NOMO-1 treated with DMSO at 0.1 percent for 48 hours (cell line): ENCODE measurements around the gene ZNF235.
"Not testable (repeated sequence)": the region's sequence is repeated elsewhere in the genome, so short reads cannot be mapped to it uniquely, and the experiment has no call there.

Source experiments
- DNase-seq: peaks from one replicate; lab custom pipeline; 2025; ENCODE audit not compliant: unreplicated experiment; lab: John Stamatoyannopoulos, UW

The ZNF235 gene

DNA sequence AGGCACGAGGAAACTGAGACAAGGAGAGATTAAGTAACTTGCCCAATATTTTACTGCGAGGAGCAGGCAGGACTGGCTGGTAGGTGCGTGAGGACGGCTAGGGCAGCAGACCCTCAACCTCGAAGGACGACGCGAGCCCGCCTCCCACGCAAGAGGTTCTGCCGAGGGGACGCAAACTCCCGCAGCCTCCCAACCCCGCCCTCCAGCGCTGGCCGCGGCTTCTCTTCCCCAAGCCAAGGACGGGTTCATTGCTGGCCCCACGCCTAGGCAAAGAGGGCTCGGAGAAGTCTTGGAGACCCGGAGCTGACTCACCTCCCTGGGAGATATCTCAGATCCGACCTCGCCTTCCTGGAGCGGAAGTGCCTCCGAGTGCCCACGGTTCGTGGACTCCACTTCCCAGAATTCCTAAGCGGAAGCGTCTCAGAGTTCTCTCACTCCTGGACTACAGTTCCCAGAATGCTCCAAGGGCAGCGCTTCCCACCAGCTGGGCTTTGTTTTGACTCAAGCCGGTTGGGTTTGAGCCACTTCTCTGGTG is at the start of gene ZNF235:
Gene ZNF235 (minus strand): TSS at position 367 of the 535 bp plus-strand sequence. CDS start 1,621 bp downstream, outside the sequence.
- peak; percentile 87 for DNase-seq

DNA sequence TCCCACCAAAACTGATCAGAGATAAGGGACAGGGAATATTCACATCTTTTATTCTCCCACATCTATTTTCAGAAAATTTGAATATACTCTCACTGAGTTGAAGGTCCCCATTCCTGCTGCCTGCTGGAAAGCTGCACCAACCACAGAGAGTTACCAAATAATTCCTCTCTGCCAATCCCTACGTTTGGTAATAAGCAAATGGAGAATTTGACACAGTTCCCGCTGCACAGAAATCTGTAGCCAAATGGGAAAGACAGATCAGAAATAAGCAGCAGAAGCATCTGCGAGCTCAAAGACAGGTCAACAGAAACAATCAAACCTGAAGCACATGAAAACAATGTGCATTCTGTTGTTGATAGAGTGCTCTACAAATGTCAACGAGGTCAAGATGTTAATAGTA is 41.7 kb upstream of the ZNF235 start:
- no peak for DNase-seq

DNA sequence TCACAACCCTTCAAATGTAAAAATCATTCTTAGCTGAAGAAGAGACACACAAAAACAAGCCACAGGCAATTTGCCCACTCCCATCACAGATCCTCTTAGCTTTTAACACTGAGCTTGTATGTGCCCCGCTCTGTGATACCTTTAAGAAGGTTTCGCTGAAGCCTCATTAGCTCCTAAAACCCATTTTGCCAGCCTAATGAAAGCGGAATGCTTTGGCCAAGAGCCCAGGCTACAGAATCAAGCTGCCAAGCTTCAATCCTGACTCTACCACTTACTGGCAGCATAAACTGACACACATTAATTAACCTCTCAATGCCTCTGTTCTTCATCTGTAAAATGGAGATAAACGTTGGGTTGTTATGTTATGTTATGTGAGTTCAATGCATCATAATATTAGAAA is 41.1 kb upstream of the ZNF235 start:
- no peak for DNase-seq

DNA sequence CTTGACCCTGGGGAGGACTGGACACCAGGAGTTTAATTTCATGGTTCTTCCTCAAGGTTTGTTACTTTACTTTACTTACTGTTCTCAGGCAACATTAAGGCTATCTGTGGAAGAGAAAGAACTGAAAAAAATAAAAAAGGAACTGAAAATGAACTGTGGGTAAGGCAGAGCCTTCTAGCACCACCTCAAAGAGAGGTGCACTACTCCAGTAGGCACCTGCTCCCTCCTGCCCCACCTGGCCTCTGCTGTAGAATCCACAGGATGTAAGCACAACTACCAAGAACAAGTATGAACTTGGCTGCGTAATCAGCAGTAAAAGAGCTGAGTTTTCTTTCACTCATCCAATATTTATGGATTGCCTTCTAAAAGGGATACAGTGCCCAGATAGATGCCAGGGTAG is 39.4 kb upstream of the ZNF235 start:
- DNase-seq = no peak

DNA sequence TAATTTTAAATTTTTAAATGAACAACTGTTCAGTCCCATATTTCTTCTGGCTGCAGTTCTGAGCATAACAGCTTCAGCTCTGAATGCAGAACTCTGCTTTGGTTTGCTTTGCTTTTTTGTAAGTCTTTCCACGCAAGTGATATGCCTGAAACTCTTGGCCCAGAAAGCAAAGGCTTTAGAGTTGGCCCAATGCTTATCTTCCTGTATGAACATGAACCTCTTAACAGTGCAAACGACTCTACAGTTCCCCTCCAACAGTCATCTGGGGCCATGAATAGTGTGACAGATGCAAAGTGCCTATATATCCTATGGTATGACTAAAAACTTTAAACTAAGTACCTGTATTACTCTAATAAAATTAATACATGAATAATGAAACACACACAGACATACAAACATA is 37.0 kb upstream of the ZNF235 start:
- no peak for DNase-seq

DNA sequence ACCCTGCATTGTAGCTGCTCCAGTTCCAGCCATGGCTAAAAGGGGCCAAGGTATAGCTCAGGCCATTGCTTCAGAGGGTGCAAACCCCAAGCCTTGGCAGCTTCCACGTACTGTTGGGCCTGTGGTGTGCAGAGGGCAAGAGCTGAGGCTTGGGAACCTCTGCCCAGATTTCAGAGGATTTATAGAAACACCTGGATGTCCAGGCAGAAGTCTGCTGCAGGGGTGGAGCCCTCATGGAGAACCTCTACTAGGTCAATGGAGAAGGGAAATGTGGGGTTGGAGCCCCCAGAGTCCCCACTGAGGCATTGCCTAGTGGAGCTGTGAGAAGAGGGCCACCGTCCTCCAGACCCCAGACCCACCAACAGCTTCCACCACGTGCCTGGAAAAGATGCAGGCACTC is 29.8 kb upstream of the ZNF235 start:
- DNase-seq = not testable (repeated sequence)

DNA sequence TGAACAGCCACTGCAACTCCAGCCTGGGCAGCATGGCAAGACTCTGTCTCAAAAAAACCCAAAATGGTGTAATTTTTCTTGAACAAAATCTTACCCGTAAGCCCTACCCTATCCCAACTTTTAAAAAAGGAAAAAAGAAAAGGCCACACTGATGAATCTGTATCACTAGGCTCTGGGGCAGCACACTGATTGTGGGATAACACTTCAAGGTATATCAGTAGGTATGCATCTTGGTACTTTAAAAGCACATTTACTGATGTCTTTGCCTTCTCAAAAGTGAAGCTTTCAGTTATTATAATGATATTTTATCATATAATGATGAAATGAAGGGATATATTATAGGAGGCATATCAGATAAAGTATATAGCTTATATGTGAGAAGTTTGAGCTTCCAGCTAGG is 27.3 kb upstream of the ZNF235 start:
- no peak for DNase-seq

DNA sequence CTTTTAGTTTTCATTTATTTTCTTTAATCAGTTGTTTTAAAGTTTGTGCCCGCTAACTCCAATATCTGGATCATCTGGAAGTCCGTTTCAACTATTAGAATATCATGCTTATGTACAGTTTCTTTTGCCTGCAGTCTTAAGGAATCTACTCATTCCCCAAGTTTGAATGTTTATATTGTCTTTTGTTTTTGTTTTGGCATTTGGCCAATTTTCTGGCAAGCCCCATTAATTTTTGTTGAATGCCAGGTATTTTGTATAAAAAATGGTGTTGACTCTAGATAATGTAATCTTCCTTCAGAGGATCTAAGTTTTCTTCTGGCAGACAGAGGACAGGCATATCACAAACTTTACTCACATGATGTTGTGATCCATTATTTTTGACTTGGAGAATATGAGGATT is 11.1 kb upstream of the ZNF235 start:
- no peak for DNase-seq

DNA sequence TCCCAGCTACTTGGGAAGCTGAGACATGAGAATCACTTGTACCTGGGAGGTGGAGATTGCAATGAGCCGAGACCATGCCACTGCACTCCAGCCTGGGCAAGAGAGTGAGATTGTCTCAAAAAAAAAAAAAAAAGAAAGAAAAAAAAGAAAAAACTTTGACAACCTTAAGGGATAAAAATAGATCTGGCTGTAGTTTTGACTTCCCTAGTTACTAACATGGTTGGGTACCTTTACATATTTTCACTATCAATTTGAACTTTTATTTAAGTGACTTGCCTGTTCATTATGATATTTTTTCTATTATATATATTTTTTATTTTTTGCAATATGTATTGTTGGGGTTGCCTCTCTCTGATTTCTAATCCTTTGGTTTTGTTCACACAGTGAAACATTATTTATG is 8.4 kb upstream of the ZNF235 start:
- DNase-seq = no peak

DNA sequence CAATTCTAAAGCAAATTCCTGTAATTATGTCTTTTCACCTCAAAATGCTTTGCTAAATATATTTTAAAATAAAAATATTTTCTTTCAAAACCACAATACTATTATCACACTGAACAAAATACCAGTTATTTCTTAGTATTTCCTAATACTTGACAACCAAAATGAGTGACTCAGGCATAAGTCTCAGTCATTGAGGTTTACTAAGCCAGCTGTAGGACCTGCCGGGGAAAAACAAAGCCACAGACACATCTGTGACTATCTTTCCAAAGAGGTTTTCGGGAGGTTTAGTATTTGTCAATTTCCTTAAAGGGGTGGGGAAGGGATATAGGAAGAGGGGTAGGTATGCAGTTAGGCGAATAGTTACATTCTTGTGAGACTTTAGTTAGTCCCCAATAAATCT is 3.2 kb upstream of the ZNF235 start:
- DNase-seq = no peak

DNA sequence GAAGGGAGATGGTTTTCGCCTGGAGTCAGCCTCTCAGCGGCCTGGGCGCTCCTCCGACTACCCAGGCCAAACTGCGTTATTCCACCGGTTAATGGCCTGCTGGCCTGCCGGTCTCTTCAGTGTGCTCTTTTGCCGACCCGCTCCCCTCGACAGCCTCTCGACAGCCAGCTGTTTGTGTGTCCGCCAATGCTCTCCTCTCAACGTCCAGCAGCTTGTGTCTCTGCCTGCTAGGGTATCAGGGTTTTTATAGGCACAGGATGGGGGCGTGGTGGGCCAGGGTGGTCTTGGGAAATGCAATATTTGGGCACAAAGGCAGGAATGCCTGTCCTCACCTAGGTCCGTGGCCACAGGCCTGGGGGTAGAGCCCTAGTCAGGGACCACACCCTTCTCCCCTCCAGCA is 1.5 kb upstream of the ZNF235 start:
- DNase-seq = no peak

DNA sequence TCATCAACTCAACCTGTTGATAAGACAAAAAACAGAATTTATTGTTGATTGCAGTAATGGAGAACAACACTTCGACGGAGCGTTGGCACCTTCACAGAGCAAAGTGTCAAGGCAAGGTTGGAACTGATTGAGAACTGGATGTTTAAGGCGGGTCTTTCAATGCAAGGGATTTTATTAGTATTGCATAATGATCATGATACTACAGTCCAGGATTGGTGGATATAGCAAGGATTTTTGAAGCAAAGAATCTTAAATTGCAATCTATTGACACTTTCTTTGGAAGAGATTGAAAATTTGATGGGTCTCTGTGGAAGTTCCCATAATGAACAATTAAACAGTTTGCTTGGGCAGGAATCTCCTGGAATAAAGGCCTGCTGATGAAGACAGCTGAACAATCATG is 632 bp upstream of the ZNF235 start:
- DNase-seq = no peak

DNA sequence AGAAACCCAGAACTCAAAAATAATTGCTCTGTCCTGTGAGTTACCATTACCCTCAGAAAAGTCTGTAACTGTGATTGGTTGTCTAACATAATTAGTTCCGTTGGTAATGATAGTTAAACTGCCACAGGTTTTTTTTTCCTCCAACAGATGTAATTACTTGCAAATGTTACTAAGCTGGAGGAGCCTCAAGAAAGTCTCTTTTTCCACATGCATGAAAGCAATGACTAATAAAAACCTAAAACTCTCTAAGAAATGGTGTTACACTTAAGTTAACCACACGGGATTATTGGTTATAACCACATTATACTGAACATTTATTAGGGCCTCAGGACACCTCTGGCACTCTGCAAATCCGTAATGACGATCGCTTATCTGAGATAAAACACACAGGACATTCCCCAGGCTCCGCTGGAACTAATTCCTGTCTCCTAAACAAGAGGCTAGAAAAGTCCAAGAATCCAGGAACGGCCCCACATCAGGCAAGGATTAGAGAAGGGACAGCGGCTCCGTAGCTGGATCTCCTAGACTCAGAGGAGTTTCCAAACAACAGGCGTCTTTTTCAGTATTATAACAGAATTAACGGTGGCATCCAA is 753 bp downstream of the ZNF235 start:
- DNase-seq = peak; percentile 19

DNA sequence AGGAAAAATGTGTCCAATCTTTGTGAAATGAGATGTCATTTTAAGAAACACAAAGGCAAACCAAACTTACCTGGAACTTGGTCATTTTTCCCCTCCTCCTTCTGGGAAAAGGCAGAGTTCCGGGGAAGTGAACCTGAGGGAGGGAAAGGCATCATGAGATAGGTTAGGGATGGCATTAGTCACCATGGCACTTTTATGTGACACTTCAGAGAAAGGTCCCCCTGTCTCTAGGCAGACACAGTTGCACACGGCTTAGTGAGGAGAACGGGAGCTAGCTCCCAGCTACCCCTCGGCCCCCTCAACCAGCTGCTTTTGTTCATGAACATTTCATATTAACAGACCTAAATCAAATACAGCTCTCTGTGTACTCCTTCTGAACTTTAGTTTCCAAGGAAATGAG is 1.5 kb downstream of the ZNF235 start:
- no peak for DNase-seq

DNA sequence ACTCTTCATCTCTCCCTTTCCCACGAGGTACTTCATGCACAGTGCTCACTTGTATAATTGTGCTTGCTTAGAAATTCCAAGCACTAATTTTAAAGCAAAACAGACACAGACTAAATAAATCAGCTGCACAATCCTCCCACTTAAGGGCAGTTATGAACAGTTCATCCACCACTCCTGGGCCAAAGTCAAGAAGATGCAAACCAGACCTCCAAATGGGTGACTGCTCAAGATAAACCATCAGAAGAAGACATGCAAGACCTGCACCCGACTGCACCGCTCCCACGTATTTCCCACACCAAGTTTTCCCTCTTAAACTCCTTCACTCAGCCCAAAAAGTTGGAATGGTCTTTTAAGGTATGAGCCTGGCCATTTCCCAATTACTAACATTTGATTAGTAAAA is 19.9 kb downstream of the ZNF235 start:
- DNase-seq = no peak

DNA sequence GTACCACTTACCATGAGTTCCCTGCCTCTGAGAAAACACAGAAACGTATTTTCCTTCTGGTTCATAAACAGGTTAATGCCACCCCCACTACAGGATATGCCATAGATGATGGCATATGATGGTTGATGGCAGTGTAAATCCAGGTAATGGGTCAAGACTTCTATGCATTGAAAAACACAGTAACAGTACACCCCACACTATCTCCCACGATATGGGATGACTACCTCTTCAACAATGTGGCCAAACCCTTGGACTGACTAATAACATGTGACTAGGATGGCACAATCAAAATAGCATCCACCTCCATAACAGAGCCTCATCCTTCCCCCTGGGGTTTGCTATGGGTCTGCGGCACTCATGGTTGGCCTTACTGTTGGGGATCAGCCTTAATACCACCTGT is 22.0 kb downstream of the ZNF235 start:
- no peak for DNase-seq

DNA sequence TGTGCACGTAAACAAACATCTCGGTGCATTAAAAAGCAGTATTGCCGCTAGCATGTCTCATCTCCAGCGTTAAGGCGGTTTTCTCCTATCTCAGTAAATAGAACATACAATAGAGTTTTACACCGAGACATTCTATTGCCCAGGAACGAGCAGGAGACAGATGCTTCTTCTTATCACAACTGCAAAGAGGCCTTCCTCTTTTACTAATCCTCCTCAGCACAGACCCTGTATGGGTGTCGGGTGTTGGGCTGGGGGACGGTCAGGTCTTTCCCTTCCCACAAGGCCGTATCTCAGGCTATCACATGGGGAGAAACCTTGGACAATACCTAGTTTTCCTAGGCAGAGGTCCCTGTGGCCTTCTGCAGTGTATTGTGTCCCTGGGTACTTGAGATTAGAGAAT is 23.9 kb downstream of the ZNF235 start:
- DNase-seq = no peak

DNA sequence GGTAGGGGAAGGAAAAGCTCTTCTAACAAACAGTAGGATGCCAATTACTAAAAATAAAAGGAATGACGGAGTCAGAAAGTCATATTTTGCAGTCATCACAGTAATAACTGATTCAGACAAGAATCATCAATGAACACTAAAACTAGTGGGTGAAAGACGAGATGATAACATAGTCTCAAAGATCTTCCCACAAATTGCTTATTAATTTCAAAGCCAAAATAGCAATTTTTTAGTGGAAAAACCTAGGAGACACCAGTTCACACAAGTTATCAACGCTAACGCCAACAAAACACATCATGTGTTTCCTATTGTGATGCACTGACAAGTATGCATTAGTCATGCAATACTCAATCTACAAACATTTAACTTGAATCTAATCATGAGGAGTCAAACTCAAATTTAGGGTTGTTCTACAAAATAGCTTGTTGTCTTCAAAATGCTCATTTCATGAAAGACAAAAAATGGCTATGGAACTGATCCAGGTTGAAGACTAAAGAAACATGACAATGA is 26.6 kb downstream of the ZNF235 start:
- no peak for DNase-seq

DNA sequence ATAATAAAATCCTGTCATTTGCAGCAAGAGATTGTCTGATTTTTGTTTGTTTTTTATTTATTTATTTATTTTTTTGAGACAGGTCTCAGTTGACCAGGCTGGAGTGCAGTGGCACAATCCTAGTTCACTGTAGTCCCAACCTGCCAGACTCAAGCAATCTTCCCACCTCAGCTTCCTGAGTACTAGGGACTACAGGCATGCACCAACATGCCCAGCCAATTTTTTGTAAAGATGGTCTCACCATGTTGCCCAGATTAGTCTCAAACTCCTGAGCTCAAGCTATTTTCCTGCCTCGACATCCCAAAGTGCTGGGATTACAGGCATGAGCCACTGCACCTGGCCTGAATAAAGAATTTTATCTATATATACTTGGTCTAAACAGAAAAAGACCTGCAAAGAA is 27.5 kb downstream of the ZNF235 start:
- DNase-seq = no peak

DNA sequence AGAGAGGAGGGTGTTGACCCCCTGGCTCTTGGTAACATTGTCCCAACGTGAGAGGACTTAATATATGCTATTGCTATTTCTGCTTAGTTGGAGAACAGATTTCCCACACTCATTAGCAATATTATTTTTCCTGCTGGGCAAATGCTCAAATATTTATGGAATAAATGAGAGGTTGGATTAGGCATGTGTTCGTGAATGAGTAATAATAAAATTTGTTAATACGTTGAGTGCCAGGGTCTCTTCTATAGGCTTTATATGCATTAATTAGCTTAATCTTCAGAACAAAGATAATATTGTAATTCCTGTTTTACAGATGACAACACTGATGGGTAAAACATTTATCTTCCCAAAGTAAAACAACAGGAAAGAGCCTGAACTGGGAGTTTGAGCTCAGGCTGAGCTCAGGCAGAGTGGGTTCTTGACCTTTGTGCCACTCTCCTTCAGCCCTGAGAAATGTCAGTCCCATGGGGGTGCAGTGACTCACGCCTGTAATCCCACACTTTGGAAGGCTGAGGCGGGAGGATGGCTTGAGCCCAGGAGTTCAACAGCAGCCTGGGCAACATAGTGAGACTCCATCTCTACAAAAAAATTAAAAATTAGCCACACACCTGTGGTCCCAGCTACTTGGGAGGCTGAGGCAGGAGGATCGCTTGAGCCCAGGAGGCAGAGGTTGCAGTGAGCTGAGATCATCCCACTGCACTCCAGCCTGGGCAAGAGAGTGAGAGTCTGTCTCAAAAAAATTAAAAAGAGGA is 44.0 kb downstream of the ZNF235 start:
- DNase-seq = no peak

DNA sequence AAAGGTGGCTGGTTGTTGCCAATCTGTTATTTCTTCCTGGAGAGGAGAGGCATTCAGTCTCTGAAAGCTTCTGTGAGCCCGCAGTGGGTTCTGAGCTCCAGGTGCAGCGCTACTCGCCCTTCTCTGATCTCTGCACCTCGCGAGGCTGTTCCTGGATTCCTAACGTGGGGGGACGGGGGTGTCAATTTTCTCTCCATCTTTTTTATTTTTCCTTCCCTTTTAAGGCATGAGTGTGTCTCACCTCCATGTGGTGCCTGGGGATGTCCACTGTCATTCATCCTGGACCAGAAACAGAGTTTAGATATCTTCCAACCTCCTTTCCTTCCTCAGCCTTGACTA is 44.5 kb downstream of the ZNF235 start:
- DNase-seq = no peak

DNA sequence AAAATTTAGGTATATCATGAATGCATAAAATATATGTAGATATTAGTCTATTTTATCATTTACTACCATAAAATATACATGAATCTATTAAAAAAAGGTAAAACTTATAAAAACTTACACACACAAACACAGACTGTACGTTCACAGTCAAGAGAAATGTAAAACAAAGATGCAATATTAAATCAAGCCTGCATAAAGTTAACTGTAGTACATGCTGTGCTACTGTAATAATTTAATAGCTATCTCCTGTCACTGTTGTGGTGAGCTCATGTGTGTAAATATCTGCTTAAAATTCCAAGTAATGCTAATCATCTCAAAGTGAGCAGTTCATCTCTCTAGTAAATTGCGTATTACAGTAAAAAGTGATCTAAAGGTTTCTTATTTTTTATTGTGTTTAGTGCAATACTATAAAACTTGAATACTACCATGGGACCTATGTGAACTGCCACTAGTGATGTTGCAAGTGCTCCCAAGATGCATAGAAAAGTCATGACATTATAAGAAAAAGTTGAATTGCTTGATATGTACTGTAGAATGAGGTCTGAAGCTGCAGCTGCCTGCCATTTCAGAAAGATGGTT is 45.9 kb downstream of the ZNF235 start:
- no peak for DNase-seq
